Ectodermal cell (in vitro differentiated cells): ENCODE results near the gene INTS6.

Experiments used
- H3K27ac ChIP-seq: 2 replicates; pipeline ENCODE4 v1.7.0; 2013; ENCODE audit warnings: mild to moderate bottlenecking, low read depth, low read length; ENCODE audit not compliant: insufficient read depth, poor library complexity, severe bottlenecking
- H3K27me3 ChIP-seq: 2 replicates; pipeline ENCODE4 v1.7.0; 2013; ENCODE audit warnings: mild to moderate bottlenecking, low read length; ENCODE audit not compliant: insufficient read depth, control insufficient read depth, poor library complexity, severe bottlenecking
- H3K36me3 ChIP-seq: one replicate; pipeline ENCODE4 v1.7.0; 2013; ENCODE audit warnings: low read length; ENCODE audit not compliant: control insufficient read depth, insufficient read depth
- H3K4me1 ChIP-seq: one replicate; pipeline ENCODE4 v1.7.0; 2013; ENCODE audit warnings: low read length; ENCODE audit not compliant: control insufficient read depth, insufficient read depth
- H3K4me3 ChIP-seq: 2 replicates; pipeline ENCODE4 v1.7.0; 2013; ENCODE audit warnings: low read depth, low read length, control low read depth; ENCODE audit not compliant: insufficient read depth
- H3K9me3 ChIP-seq: 2 replicates; pipeline ENCODE4 v1.7.0; 2013; ENCODE audit warnings: mild to moderate bottlenecking, low read length, moderate library complexity; ENCODE audit not compliant: control insufficient read depth
- WGBS, 2 experiments: methylation state at CpG; one replicate each; pipeline ENCODE4 v1.1.7; 2013; ENCODE audit warnings: missing lambda C conversion rate in 2 of 2; 5-methylcytosine and 5-hydroxymethylcytosine counted together

INTS6 gene

DNA sequence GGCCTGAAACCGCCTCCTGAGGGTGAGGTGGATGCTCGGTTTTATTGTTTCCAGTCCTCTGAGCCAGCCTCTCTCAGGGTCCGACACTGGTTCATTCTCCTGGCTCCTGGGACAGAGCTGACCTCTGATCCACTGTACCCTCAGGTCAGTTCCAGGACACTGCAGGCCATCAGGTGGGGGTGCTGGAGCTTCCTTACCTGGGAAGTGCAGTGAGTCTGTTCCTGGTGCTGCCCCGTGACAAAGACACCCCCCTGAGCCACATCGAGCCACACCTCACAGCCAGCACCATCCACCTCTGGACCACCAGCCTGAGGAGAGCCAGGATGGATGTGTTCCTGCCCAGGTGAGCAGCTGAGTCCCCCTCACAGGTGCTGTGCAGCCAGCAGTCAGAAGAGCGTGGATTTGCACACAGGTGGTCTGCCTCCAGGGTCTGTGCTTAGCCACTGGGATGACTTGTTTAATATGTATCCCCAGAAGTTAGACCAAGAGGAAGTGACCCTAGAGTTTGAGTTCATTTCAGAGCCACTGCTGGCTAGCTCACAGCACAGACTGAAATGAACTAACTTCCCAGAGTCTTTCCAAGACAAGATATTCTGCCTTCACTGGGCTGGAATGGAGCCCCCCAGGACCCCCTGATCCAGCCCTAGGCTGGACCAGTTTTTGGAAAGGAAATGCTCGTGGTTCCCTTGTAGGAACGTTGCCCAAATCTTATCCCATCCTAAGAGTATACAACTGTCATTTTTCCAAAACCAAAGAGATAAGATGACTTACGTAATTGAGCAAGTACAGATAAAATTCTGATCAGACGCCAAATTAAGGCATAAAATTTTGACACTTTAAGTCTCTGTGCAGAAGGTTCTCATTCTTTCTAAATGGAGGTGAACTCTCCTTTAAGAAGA is 104.5 kb downstream of the INTS6 start:
- whole genome bisulfite sequencing, 2 experiments, result 97 to 99% methylated on average over 10 of the region's 10 CpGs
- Histone ChIP-seq H3K4me1 (no peaks in the 10 kb centered on the region), H3K9me3 (no peaks in the 10 kb centered on the region), H3K36me3 (no peaks in the 10 kb centered on the region), H3K27me3 (no peaks in the 10 kb centered on the region), H3K27ac (no peak overlapping the region), H3K4me3 (no peak overlapping the region)

DNA sequence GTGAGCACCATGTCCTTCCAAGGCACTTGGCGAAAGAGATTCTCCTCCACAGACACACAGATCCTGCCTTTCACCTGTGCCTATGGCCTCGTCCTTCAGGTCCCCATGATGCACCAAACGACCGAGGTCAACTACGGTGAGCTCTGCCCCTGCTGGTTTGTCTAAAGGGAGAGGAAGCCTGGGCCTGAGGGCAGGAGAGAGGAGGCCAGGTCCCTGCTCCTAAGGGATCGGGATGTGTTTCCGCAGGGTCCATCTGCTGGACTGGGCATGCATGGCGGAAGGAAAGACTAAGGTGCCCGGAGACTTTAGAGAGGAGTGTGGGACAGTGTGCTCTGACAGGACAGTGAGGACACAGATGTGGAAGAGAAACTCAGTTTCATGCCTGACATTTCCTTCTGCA is 105.7 kb downstream of the INTS6 start:
- no peak overlapping the region for H3K27ac ChIP-seq
- H3K4me3 ChIP-seq, result no peak overlapping the region
- H3K9me3 ChIP-seq, result no peaks in the 10 kb centered on the region
- no peaks in the 10 kb centered on the region for H3K27me3 ChIP-seq
- H3K4me1 ChIP-seq, result no peaks in the 10 kb centered on the region
- no peaks in the 10 kb centered on the region for H3K36me3 ChIP-seq
- WGBS, 2 experiments, result 88 to 91% methylated on average over 9 of the region's 9 CpGs

DNA sequence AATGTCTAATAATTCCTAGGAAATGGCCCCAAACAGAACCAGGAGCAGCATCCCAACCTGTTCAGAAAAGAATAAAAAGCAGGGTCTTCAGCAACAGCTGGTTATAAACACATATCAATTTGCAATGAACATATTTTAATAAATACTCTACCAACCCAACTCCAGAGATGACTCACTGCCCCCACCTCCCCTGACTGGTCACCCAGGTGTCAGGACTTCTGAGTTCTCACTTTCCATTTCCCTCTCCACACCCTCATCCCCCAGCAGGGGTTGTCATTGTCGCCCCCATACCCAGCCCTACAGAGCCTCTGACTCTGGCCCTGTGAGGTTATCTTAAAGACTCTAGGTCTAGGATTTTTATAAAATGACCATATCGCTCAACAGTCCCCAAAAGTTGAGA is 106.4 kb downstream of the INTS6 start:
- no peaks in the 10 kb centered on the region for H3K27me3 ChIP-seq
- no peaks in the 10 kb centered on the region for H3K9me3 ChIP-seq
- H3K27ac ChIP-seq, result no peak overlapping the region
- no peak overlapping the region for H3K4me3 ChIP-seq
- no peaks in the 10 kb centered on the region for H3K4me1 ChIP-seq
- no peaks in the 10 kb centered on the region for H3K36me3 ChIP-seq
- WGBS, 2 experiments, result 89 to 90% methylated on average over 2 of the region's 2 CpGs

DNA sequence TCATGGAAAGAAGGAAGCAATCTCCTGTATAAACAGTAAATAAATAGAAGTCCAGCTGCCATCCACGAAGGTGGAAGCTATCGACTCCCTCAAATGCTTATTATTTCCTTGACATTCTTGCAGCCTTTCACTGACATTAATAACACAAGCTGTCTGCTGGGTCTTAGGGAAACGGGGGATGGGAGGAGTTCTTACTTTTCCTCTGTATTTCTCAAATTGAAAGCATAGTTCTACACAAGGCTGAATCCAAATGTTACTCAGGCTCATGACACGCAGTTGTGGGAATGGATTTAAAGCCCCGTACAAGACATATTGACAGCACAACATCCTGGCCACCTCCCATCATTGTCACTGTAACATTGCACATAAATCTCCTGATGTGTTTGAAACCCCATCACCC is 109.4 kb downstream of the INTS6 start:
- WGBS, 2 experiments, result 92 to 99% methylated on average over 5 of the region's 5 CpGs
- H3K36me3 ChIP-seq, result no peaks in the 10 kb centered on the region
- no peaks in the 10 kb centered on the region for H3K9me3 ChIP-seq
- no peak overlapping the region for H3K27ac ChIP-seq
- no peaks in the 10 kb centered on the region for H3K27me3 ChIP-seq
- no peak overlapping the region for H3K4me3 ChIP-seq
- H3K4me1 ChIP-seq, result no peaks in the 10 kb centered on the region

DNA sequence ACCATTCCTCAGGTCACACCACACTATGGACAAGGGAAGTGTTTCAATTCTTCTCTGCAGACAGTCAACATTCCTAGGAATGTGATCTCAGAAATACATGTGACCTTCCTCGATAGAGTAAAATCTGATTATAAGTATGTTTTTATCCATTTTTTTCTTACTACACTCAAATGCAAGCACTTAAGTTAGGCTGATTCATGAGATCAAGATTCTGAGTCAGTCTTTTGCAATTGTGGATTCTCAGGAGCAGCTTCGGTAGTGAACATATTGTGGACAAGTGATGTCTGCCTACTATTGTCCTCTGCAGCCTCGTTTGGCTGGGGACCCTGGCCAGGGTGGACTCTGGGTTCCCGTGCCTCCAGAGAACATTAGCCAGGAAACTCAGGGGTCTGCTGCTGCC is 110.1 kb downstream of the INTS6 start:
- Histone ChIP-seq H3K36me3 (no peaks in the 10 kb centered on the region), H3K4me1 (no peaks in the 10 kb centered on the region), H3K27ac (no peak overlapping the region), H3K4me3 (no peak overlapping the region), H3K9me3 (no peaks in the 10 kb centered on the region), H3K27me3 (no peaks in the 10 kb centered on the region)
- 88% methylated on average over 3 to 4 of the region's 4 CpGs for WGBS, 2 experiments

DNA sequence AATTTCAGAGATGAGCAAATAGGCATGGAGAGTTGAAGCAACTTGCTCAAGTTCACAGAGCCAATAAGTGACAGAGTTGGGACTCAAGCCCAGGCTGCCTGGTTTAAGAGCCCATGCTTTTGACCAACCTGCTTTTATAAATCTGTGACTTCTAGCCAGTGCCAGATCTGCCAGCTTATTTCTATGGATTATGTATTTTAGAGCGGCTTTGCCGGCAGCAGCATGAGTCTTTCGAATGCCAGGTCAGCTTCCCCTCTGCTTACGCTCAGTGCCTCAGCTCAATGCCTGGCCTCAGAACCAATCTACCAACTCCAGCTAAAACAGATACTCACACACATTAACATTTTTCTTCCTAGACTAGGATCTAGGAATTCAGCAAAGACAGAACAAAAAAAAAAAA is 111.0 kb downstream of the INTS6 start:
- H3K4me3 ChIP-seq, result no peak overlapping the region
- H3K4me1 ChIP-seq, result no peaks in the 10 kb centered on the region
- H3K36me3 ChIP-seq, result no peaks in the 10 kb centered on the region
- 94 to 97% methylated on average over 4 of the region's 4 CpGs for WGBS, 2 experiments
- H3K27me3 ChIP-seq, result no peaks in the 10 kb centered on the region
- no peaks in the 10 kb centered on the region for H3K9me3 ChIP-seq
- no peak overlapping the region for H3K27ac ChIP-seq

DNA sequence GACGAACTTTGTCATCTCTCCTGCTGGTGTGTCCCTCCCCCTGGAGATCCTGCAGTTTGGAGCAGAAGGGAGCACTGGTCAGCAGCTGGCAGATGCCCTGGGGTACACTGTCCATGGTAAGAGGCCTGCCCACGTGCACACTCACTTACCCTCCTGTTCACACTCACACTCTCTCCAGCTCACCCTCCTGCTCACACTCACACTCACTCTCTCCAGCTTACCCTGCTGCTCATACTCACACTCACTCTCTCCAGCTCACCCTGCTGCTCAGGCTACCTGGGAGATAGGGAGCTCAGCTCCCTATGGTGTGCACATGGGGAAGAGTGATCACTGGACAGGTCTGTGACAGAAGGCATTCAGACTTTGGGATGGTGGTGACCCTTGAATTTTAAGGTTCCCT is 111.6 kb downstream of the INTS6 start:
- no peak overlapping the region for H3K4me3 ChIP-seq
- H3K4me1 ChIP-seq, result no peaks in the 10 kb centered on the region
- no peaks in the 10 kb centered on the region for H3K9me3 ChIP-seq
- H3K27ac ChIP-seq, result no peak overlapping the region
- 83 to 88% methylated on average over 2 of the region's 2 CpGs for WGBS, 2 experiments
- no peaks in the 10 kb centered on the region for H3K27me3 ChIP-seq
- H3K36me3 ChIP-seq, result no peaks in the 10 kb centered on the region

DNA sequence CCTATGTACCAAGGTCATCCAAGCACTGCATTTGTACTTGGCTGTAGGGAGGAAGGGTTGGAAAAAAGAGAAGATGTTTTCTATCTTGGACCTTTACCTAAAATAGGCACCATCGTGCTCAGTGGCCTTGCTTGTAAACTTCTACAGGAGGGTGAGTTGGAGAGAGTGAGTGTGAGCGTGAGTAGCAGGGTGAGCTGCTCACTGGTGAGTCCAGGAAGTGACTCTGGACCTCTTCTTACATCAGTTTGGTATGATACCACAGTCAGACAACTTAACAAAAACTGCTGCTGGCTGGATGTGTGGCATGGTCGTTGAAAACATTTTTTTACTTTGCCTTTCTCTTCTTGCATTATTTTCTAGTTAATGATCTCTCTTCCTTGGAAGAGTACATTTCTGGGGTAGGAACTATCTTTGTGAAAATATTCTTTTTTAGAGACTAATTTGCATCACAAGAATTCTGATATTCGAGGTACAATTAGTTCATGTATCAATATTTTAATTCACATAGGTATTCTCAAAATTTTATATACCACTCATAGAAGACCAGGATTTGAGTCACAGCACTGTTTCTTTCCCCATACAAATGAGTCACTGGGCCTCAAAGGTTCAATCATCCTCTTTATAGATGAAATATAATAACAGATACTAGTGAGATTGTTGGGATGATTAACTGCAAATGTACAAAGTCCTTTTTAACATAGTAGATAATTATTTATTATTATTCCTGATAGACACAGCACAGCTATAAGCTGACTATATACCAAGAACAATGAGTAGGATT is 112.7 kb downstream of the INTS6 start:
- 79 to 80% methylated on average over 3 to 4 of the region's 4 CpGs for WGBS, 2 experiments
- H3K4me1 ChIP-seq, result no peaks in the 10 kb centered on the region
- H3K27me3 ChIP-seq, result no peaks in the 10 kb centered on the region
- no peaks in the 10 kb centered on the region for H3K36me3 ChIP-seq
- no peaks in the 10 kb centered on the region for H3K9me3 ChIP-seq
- H3K27ac ChIP-seq, result no peak overlapping the region
- no peak overlapping the region for H3K4me3 ChIP-seq

DNA sequence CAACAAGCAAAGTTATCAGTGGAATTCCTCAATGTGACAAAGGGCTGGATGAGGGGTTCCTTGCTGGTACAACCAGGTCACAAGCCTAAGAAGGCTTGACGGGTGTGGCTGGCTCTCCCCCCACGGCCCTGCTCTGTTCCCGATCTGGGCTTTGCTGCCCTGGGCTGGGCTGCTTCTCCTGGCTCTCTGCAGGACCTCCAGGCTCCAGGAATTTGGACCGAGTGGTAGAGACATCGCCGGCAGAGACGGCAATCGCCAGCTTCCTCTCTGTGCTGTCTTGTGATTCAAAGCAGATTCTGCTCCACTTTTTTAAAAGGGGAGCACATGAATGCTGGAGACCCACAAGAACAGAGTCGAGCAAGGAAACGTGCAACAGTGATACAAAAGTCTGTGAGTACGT is 113.5 kb downstream of the INTS6 start, which contains the start of gene SERPINE3:
SERPINE3 (plus strand) TSS at position 338 of the 400 bp plus-strand sequence. CDS start 1,401 bp downstream, outside the sequence.
- H3K4me1 ChIP-seq, result no peaks in the 10 kb centered on the region
- no peaks in the 10 kb centered on the region for H3K9me3 ChIP-seq
- no peak within 1 kb of the TSS for H3K27ac ChIP-seq
- WGBS, 2 experiments, result 86 to 87% methylated on average over 11 of the region's 11 CpGs
- no peaks in the 10 kb centered on the region for H3K36me3 ChIP-seq
- no peaks in the 10 kb centered on the region for H3K27me3 ChIP-seq
- H3K4me3 ChIP-seq, result no peak within 1 kb of the TSS

DNA sequence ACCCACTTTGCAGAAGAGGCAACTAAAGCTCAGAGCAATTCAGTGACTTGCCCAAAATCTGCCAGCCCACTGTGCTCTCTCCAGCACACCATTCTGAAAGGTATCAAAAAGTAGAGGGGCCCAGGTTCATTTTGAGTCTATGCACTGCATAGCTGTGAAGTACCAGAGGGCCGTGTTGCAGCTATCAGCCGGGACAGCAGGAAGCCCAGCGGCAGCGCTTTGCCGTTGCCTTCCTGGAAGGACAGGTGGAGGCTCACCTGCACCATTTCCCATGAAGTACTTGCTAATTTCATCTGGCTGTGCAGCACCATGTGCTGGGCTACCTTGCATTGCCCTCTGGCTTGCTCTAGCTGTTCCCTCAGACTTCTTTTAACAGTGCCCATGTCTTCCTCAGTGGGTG is 116.1 kb downstream of the INTS6 start:
- Histone ChIP-seq H3K4me1 (no peaks in the 10 kb centered on the region), H3K27ac (no peak overlapping the region), H3K4me3 (no peak overlapping the region), H3K9me3 (no peaks in the 10 kb centered on the region), H3K36me3 (no peaks in the 10 kb centered on the region), H3K27me3 (no peaks in the 10 kb centered on the region)
- WGBS, 2 experiments, result 95% methylated on average over 5 of the region's 5 CpGs
